ENCODE measurements around the gene KRTAP9-4.
"Not testable (repeated sequence)": the region's sequence is repeated elsewhere in the genome, so short reads cannot be mapped to it uniquely, and the experiment has no call there.

The KRTAP9-4 gene

DNA sequence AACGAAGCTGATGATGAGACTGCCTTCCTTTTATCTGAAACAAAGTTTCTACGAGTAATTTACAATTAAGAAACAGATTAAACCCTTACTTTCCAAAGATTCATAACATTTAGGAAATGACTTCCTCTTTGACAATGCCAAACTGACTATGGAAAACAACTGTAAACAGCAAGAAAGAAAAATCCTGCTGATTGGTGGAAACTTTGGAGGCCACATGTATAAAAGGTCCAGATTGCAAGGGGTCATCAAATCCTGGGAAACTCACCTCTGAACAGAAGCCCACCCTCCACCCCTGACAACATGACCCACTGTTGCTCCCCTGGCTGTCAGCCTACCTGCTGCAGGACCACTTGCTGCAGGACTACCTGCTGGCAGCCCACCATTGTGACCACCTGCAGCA, 15.6 kb downstream of the KRTAP9-4 start, which contains the start of gene KRTAP9-6:
Gene KRTAP9-6, plus strand, starts transcription at position 301 of the 400 bp plus-strand sequence. Its CDS starts 0 bp downstream, at position 301.
- no peak for DNase-seq (ENCODE audit: low read depth in 2 of 2)

DNA sequence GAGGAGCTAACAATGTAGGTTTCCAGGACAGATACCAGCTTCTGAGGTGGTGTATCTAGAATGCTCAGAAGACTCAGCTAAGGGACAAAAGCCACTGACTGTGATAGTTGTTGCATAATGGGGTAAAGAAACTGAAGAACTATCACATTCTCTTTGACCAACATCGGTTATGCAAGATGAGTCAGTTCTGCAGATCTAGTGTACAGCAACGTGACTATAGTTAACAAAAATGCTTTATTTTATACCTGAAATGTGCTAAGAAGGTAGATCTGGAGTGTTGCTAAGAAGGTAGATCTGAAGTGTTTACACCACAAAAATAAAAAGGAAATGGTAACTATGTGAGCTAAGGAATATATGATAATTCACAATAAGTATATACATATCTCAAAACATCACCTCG, 18.2 kb downstream of the KRTAP9-4 start:
- DNase-seq (ENCODE audit: low read depth in 2 of 2) = no peak

DNA sequence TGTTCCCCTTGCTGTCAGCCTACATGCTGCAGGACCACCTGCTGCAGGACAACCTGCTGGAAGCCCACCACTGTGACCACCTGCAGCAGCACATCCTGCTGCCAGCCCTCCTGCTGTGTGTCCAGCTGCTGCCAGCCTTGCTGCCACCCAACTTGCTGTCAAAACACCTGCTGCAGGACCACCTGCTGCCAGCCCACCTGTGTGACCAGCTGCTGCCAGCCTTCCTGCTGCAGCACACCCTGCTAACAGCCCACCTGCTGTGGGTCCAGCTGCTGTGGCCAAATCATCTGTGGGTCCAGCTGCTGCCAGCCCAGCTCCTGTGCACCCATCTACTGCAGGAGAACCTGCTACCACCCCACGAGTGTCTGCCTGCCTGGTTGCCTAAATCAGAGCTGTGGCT, 21.8 kb downstream of the KRTAP9-4 start:
- DNase-seq (ENCODE audit: low read depth in 2 of 2) = not testable (repeated sequence)

DNA sequence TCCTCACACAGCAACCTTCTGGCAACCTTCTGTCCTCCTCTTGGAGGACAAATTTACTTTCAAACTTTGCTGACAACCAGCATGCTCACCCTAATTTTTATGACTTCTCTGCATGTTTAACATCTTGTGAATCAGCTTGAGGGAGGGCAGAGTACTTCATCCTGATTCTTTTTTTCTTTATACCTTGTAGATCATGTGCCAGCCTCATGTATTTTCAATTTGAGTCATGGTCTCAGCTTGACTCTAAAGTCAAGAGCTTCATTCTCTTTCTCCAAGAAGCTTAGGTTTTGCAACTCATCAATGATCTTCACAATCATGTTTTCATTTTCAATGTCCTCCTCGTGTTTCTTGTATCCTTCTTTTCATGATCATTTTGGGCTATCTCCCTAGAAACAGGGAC, 22.4 kb downstream of the KRTAP9-4 start:
- no peak for DNase-seq (ENCODE audit: low read depth in 2 of 2)

DNA sequence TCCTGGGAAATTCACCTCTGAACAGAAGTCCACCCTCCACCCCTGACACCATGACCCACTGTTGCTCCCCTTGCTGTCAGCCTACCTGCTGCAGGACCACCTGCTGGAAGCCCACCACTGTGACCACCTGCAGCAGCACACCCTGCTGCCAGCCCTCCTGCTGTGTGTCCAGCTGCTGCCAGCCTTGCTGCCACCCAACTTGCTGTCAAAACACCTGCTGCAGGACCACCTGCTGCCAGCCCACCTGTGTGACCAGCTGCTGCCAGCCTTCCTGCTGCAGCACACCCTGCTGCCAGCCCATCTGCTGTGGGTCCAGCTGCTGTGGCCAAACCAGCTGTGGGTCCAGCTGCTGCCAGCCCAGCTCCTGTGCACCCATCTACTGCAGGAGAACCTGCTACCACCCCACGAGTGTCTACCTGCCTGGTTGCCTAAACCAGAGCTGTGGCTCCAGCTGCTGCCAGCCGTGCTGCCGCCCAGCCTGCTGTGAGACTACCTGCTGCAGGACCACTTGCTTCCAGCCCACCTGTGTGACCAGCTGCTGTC, 26.2 kb downstream of the KRTAP9-4 start, which contains the start of gene KRTAP9-7:
Gene KRTAP9-7, plus strand, starts transcription at position 51 of the 543 bp plus-strand sequence. Its CDS starts 0 bp downstream, at position 51.
- not testable (repeated sequence) for DNase-seq (ENCODE audit: low read depth in 2 of 2)

DNA sequence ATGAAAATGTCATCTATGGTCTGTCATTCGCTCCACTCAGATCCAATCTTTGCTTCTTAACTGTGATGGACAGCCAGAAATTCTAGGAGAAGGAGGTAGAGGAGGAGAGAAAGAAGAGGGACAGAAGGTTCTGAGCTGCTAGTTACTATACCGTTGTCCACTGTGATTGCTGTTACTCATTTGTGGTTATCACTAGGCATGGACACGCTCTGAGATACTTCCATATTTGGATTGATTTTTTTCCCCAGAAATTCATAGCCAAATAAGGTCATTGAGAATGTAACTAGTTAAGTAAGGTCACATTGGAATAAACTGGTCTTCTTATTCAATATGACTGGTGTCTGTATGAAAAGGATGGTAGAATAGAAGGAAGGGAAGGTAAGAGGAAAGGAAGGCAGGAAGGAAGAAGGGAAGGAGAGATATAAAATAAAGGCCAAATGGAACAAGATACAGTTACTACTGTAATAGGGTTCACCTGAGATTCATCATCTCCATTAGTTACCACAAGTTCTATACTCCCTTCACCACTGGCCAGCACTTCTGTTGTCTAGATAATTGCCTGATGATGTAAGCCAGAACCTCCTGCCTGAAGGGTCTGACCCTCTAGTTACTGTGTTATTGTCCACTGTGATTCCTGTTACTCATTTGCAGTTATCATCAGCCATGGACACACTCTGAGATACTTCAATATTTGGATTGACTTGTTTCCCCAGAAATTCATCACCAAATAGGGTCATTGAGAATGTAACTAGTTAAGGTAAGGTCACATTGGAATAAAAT, 28.9 kb downstream of the KRTAP9-4 start:
- DNase-seq (ENCODE audit: low read depth in 2 of 2) = no peak

DNA sequence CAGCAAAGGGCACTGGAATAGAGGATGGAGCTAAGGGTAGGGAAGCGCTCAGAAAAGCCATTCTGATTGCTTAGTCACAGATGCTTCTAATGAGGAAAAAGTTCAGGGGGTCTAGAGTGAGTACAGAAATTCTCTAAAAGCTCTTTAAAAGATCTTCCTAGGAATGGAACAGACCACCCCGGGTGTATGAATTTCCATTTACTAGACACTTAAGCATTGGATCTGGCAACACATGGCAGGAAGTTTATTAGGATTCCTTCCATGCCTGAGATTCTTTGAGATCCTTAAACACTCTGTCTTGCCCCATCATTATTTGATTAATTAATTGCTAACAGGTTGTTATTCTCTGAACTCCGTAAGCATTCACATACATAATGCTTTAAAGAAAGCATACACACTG, 34.6 kb downstream of the KRTAP9-4 start:
- no peak for DNase-seq (ENCODE audit: low read depth in 2 of 2)

DNA sequence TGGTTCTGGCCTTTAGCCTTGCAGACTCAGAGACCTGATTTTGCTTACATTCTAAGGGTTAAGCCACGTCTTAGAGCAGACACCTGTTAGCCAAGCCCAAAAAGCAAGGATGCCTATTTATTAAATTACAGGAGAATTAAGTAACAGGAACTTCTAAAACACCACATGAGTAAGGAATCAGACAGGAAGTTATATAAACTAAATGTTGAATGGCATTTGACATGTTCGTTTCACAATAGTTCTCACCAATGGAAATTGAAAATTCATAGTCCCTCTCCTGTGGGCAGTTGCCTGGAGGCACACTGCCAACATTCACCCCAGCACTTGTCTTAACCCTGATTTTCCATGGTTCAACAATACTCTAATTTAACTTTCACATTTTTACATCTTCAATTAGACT, 35.1 kb downstream of the KRTAP9-4 start:
- DNase-seq (ENCODE audit: low read depth in 2 of 2) = no peak

DNA sequence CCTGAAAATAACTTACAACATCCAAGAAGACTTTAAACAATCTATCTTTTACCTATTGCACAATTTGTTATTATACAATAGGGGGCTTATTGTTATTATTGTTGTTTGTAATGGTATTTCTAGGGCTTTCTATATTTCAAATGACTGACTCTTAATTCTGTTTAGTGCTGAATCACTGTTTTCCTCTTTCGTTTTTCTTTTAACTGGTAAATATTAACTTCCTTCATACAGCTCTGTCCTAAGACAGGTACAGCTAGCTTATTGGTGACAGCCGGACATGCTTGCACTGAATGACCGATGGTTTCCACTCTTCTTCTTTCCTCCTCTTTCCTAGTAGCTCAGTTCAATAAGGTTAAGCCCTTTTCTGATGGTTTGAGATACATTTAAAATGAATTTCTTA, 37.6 kb downstream of the KRTAP9-4 start:
- no peak for DNase-seq (ENCODE audit: low read depth in 2 of 2)

DNA sequence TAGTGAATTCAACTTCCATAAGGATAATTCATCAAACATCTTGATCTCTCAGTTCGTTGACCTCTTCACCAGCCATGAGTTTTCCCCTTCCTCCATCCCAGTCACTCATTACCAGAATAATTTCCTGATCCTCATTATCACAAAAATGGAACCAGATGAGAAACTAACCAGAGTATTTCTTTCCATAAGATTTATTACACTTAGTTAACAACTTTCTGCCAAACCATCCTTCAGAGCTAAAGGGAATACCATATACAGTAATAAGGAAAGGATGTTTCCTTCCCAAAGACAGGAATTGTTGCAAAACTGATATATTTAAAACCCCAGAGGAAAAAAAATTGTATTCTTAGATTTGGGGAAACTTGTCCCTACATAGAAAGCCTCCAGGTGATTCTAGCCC, 44.5 kb downstream of the KRTAP9-4 start:
- DNase-seq (ENCODE audit: low read depth in 2 of 2) = no peak

DNA sequence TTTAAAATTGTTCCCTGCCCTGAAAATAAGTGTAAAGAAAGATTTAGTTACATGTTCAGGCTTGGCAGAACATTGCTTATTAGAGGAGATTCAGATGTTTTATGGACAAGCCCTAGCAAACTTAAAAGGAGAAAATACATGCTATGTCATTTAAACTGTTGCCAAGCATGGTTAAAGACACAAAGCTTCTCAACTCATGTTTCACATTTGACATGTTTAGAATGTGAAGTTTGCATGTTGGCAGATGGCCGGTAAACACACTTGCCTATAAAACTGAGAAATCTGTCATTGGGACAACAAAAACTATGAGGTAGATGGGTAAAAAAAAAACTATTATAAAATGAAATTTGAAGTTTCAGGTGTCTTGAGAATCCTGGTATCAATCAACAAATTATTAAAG, 47.4 kb downstream of the KRTAP9-4 start:
- DNase-seq (ENCODE audit: low read depth in 2 of 2) = no peak

DNA sequence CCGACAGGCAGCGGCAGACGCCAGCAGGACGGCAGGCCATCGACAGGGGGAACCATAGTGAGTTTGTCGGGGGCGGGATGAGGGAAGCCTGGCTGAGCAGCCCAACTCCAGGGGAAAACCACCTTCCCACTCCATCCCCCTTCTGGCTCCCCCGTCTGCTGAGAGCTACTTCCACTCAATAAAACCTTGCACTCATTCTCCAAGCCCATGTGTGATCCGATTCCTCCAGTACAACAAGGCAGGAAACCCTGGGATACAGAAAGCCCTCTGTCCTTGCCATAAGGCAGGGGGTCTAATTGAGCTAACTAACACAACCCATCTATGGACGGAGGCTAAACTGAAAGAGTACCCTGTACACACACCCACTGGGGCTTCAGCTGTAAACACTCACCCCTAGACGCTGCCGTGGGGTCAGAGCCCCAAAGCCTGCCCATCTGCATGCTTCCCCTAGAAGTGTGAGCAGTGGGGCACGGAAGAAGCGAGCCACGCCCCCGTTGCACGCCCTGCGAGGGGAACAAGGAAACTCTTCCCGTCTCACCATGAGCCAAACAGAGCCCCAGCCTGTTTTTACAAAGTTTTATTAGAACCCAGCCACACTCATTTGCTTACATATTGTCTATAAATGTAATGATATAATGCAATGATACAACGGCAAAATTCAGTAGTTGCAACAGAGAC, 49.1 kb downstream of the KRTAP9-4 start:
- no peak for DNase-seq (ENCODE audit: low read depth in 2 of 2)

All from stimulated activated CD8-positive, alpha-beta memory T cell treated with anti-CD3 and anti-CD28 coated beads, Interleukin-7, amount 100 ng/mL, for 4 hours (primary cell).